Stomach smooth muscle (tissue), 2 donors: ENCODE data around the gene EWSR1.
"Not testable (repeated sequence)": the region's sequence is repeated elsewhere in the genome, so short reads cannot be mapped to it uniquely, and the experiment has no call there.

Experiments
- H3K27ac ChIP-seq: one replicate; pipeline ENCODE4 v1.7.0; 2013; ENCODE audit warnings: mild to moderate bottlenecking, low read length, inconsistent platforms
- H3K27me3 ChIP-seq, 2 donors: one replicate each; pipeline ENCODE4 v1.7.0; 2013; ENCODE audit warnings: low read length in 2 of 2; ENCODE audit not compliant: insufficient read depth in 2 of 2, control insufficient read depth in 1 of 2
- H3K36me3 ChIP-seq, 2 donors: one replicate each; pipeline ENCODE4 v1.7.0; 2013; ENCODE audit warnings: low read length in 2 of 2; ENCODE audit not compliant: control insufficient read depth in 2 of 2, insufficient read depth in 2 of 2
- H3K4me1 ChIP-seq: one replicate; pipeline ENCODE4 v1.7.0; 2013; ENCODE audit warnings: low read length; ENCODE audit not compliant: control insufficient read depth, insufficient read depth
- H3K4me3 ChIP-seq, 2 donors: one replicate each; pipeline ENCODE4 v1.7.0; 2013; ENCODE audit warnings: low read length in 2 of 2
- H3K9ac ChIP-seq, 2 donors: one replicate each; pipeline ENCODE4 v1.7.0; 2013; ENCODE audit warnings: low read length in 2 of 2, mild to moderate bottlenecking in 1 of 2
- H3K9me3 ChIP-seq, 2 donors: one replicate each; pipeline ENCODE4 v1.7.0; 2013; ENCODE audit warnings: low read length in 2 of 2; ENCODE audit not compliant: control insufficient read depth in 2 of 2
- donor health status: healthy.
- donor health status: Pancreatic carcinoma.

Gene EWSR1, protein sequence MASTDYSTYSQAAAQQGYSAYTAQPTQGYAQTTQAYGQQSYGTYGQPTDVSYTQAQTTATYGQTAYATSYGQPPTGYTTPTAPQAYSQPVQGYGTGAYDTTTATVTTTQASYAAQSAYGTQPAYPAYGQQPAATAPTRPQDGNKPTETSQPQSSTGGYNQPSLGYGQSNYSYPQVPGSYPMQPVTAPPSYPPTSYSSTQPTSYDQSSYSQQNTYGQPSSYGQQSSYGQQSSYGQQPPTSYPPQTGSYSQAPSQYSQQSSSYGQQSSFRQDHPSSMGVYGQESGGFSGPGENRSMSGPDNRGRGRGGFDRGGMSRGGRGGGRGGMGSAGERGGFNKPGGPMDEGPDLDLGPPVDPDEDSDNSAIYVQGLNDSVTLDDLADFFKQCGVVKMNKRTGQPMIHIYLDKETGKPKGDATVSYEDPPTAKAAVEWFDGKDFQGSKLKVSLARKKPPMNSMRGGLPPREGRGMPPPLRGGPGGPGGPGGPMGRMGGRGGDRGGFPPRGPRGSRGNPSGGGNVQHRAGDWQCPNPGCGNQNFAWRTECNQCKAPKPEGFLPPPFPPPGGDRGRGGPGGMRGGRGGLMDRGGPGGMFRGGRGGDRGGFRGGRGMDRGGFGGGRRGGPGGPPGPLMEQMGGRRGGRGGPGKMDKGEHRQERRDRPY

DNA sequence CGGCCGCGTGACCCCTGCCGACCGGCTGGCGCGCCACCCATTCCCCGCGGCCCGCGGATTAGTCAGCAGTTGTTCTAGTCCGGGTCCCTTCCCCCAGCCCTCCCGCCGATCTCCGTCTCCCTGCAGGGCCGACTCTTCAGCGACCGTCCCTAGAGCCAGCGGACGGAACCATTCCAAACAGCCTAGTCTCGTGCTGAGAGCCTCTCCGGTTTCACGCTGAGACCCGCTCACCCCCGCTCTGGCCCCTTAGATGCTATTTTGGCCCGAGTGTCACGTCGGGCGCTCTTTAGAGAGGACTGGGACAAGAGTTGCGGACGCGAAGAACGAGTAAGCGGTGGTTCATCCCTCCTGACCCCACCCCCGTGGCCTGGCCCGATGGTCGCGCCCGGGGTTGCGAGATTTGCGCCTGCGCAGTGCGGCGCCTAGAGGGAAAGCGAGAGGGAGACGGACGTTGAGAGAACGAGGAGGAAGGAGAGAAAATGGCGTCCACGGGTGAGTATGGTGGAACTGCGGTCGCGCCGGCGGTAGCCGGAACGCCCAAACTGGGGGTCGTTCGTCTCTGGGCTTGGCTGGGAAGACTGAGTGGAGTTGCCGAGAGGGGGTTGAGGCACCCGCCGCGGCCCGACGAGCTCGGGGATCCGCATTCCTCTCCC is at the start of gene EWSR1, which contains the start of gene RHBDD3:
EWSR1 (plus strand) TSS at position 411 of the 653 bp plus-strand sequence; CDS start at position 480, 69 bp downstream.
RHBDD3 (minus strand) TSS at position 124 of the 653 bp plus-strand sequence. CDS start 2,355 bp downstream, outside the sequence.
- Histone ChIP-seq H3K4me1 (peaks cover 34% of the 10 kb centered on the region), H3K9me3 (no peaks in the 10 kb centered on the region), H3K9ac (peak within 1 kb of the TSS; percentile 97 to 100), H3K27me3 (no peaks in the 10 kb centered on the region), H3K36me3 (peaks cover 10 to 15% of the 10 kb centered on the region in 2 donors), H3K27ac (peak within 1 kb of the TSS; percentile 100), H3K4me3 (peak within 1 kb of the TSS; percentile 77 to 96)

DNA sequence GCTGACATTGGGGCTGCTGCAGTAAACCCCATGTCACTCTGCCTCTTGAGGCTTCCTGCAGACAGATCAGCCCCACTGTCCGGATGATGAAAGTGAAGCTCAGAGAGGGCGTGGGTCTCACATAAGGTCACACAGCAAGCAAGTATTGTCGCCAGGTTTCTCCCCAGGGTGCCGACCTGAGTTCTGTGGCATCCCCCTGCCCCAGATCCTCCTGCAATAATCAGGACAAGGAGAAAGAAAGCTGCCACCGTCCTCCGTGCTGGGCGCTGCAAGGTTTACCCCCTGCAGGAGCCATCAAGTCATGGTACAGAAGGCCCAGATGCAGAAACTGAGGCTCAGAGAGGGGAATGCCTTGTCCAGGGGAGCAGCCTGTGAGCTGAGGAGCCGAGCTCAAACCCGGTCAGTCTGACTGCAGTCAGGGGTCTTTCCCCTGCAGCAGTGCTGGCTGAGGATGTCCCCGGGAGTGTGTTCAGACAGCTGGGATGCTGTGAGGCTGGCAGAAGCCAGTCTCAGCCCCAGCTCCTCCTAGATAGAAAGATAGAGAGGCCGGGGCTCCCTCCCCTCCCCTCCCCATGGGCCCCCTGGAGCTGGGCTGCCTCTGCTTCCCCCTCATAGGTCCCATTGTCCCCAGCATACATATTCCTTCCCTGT is 49.2 kb upstream of the EWSR1 start:
- Histone ChIP-seq H3K4me1 (peaks cover 17% of the 10 kb centered on the region), H3K4me3 (no peak overlapping the region), H3K9me3 (no peaks in the 10 kb centered on the region), H3K36me3 (no peaks in the 10 kb centered on the region), H3K9ac (no peak overlapping the region), H3K27ac (no peak overlapping the region), H3K27me3 (no peaks in the 10 kb centered on the region)

DNA sequence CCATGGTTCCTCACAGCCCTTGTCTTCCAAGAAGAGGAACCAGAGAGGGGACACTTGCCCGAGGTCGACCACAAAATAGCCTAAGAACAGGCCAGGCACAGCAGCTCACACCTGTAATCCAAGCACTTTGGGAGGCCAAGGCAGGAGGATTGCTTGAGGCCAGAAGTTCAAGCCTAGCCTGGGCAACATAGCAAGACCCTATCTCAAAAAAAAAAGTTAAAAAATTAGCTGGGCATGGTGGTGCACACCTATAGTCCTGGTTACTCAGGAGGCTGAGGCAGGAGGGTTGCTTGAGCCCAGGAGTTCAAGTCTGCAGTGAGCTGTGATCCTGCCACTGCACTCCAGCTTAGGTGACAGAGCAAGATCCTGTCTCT is 48.7 kb upstream of the EWSR1 start:
- not testable (repeated sequence) for H3K27me3 ChIP-seq, H3K36me3 ChIP-seq, H3K9me3 ChIP-seq, H3K9ac ChIP-seq, H3K4me3 ChIP-seq, H3K27ac ChIP-seq
- H3K4me1 ChIP-seq = peaks cover 20% of the 10 kb centered on the region

DNA sequence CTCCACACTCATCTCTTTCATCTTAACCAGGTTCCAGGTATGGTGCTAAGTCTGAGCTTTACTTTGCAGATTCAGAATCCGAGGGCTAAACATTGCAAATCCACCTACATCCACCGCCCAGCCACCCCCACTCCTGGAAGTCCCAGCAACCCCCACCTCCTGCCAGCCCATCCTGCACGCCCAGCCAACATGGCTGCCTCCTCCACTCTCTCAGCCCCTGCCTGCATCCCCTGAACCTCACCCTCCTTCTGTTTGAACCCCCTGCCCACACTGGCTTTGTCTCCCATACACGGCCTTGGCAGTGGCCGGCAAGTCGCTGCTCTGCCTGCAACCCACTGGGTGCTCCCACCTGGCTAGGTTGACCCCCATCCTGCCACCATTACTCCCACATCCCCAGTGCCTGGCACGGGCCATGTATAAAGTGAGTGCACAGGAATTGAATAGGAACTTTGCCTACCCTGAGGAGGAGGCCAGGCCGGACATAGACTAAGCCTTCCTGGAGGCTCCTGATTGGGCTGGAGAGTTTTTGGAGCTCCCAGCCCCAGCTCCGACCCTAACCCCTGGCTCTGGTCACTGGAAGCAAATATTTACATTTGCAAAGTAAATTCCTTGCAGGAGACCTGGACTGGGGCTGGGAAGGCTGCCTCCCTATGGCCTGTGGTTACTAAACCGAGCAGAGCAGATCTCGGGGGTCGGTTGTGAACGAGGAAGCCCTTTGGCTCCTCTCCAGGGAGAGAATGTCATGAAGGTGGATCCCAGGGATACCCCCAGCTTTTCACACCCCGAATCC is 48.0 kb upstream of the EWSR1 start:
- Histone ChIP-seq H3K27ac (no peak overlapping the region), H3K4me3 (no peak overlapping the region), H3K9me3 (no peaks in the 10 kb centered on the region), H3K36me3 (no peaks in the 10 kb centered on the region), H3K9ac (no peak overlapping the region), H3K27me3 (no peaks in the 10 kb centered on the region), H3K4me1 (peaks cover 27% of the 10 kb centered on the region)

GRCh38 chr22:29224121-29224858 is 43.8 kb upstream of the EWSR1 start:
- Histone ChIP-seq H3K4me3 (peak overlapping the region in 1 of 2 donors; percentile 49), H3K9ac (peak overlapping the region; percentile 33 to 42), H3K4me1 (peaks cover 41% of the 10 kb centered on the region), H3K27ac (peak overlapping the region; percentile 76), H3K9me3 (no peaks in the 10 kb centered on the region), H3K36me3 (no peaks in the 10 kb centered on the region), H3K27me3 (no peaks in the 10 kb centered on the region)

- Histone ChIP-seq H3K9me3 (no peaks in the 10 kb centered on the region), H3K27ac (peak overlapping the region; percentile 76), H3K4me3 (peak overlapping the region in 1 of 2 donors; percentile 49), H3K27me3 (no peaks in the 10 kb centered on the region), H3K9ac (no peak overlapping the region), H3K36me3 (no peaks in the 10 kb centered on the region), H3K4me1 (peaks cover 38% of the 10 kb centered on the region)
Measured at GRCh38 chr22:29224859-29225410, 43.1 kb upstream of the EWSR1 start.

- H3K4me3 ChIP-seq = no peak overlapping the region
- H3K4me1 ChIP-seq = peaks cover 32% of the 10 kb centered on the region
- no peaks in the 10 kb centered on the region for H3K9me3 ChIP-seq
- H3K9ac ChIP-seq = no peak overlapping the region
- peak overlapping the region; percentile 76 for H3K27ac ChIP-seq
- H3K27me3 ChIP-seq = no peaks in the 10 kb centered on the region
- no peaks in the 10 kb centered on the region for H3K36me3 ChIP-seq
Measured at GRCh38 chr22:29225422-29226090, 42.5 kb upstream of the EWSR1 start.

- H3K27me3 ChIP-seq = no peaks in the 10 kb centered on the region
- H3K9ac ChIP-seq = no peak overlapping the region
- H3K36me3 ChIP-seq = no peaks in the 10 kb centered on the region
- H3K4me3 ChIP-seq = no peak overlapping the region
- no peaks in the 10 kb centered on the region for H3K9me3 ChIP-seq
- no peak overlapping the region for H3K27ac ChIP-seq
- peaks cover 30% of the 10 kb centered on the region for H3K4me1 ChIP-seq
Measured at GRCh38 chr22:29226351-29226981, 41.6 kb upstream of the EWSR1 start.
